ENCODE measurements around the gene CIPC.

Gene CIPC

DNA sequence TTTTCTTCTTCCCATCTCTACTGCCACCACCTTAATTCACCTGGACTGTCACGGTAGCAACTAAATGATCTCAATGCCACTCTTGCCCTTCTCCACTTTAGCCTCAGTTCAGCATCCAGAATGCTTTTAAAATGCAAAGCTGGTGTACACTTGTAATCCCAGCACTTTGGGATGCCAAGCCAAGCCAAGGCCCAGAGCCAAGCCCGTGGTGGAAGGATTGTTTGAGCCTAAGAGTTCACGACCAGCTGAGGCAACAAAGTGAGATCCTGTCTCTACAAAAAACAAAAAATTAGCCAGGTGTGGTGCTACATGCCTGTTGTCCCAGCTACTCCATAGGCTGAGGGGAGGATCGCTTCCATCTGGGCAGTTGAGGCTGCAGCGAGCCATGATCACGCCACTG is 5.9 kb downstream of the CIPC start:
- no peak for DNase-seq (ENCODE audit: low spot score)

DNA sequence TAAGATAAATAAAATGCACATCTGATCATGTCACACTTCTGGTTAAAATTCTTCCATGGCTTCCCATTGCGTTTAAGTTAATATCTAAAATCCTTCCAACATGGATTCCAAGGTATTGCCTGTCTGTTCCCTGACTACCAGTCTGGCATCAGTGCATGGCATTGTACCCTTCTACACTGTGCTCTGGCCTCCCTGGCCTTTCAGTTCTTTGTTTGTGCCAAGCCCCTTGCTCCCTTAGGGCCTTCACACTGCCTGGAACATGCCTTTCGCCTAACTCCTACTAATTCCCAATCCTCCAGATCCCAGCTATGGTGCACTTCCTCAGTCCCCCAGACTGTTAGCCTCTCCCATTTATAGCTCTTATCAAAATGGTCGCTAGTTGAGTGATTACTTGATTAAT is 6.3 kb downstream of the CIPC start:
- no peak for DNase-seq (ENCODE audit: low spot score)

- no peak for DNase-seq (ENCODE audit: low spot score)
Observed at GRCh38 chr14:77105145-77105939, 7.3 kb downstream of the CIPC start.

DNA sequence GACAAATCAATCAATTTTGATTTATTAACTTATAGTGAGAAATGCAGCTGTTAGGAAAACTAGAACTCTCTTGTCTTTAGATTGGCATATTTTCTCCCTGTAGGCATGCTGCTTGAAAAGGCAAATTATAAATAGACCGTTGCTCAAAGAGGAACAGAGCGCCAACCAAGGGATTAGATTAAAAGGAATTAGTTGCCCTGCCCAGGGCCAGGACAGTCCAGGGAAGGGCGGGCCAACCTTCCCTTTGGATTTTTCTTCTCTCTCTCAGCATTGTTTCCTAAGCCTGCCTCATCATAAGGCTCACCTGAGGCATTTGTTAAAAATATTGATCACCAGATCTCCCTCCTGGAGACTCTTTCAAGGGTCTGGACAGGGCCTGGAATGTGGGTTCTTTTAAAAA is 8.6 kb downstream of the CIPC start:
- DNase-seq (ENCODE audit: low spot score), result no peak

DNA sequence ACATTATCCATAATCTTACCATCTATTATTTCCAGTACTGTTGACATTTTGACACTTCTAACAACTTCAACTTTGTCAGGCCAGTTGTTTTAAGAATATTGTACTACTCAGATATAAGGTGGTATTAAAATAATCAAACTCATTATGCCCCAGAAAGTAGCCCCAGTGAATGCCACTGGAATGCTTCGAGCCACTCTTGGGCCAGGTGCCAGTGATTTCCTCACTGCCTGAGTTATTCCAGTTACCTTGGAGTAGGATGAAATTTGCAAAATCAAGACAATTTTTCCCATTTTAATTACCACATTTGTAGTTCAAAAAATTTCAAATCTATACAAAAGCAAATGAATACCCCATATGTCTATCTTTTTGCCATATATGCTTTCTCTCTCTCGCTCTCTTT is 9.2 kb downstream of the CIPC start:
- DNase-seq (ENCODE audit: low spot score), result no peak

- no peak for DNase-seq (ENCODE audit: low spot score)
Observed at GRCh38 chr14:77108753-77109152, 10.7 kb downstream of the CIPC start.

DNA sequence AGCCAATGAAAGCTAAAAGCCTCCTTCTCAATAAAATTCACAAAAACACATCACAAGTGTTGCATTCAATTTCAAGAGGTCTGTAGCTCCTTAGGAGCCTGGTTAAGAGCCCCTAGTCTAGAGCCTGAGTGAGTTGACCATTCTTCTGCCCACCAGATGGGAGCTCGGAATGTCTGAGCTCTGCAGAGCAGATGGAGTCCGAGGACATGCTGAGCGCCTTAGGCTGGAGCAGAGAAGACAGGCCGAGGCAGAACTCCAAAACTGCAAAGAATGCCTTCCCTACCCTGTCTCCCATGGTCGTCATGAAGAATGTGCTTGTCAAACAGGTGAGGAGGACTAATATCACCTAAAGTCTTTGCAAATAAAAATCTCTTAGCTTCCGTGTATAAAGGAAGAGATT is 11.6 kb downstream of the CIPC start:
- no peak for DNase-seq (ENCODE audit: low spot score)

GRCh38 chr14:77110286-77110685 is 12.2 kb downstream of the CIPC start:
- no peak for DNase-seq (ENCODE audit: low spot score)

- no peak for DNase-seq (ENCODE audit: low spot score)
Observed at GRCh38 chr14:77111021-77111420, 13.0 kb downstream of the CIPC start.

GRCh38 chr14:77113644-77114043 is 15.6 kb downstream of the CIPC start:
- DNase-seq (ENCODE audit: low spot score), result no peak

- no peak for DNase-seq (ENCODE audit: low spot score)
Observed at GRCh38 chr14:77114609-77115008, 16.6 kb downstream of the CIPC start.

- no peak for DNase-seq (ENCODE audit: low spot score)
Observed at GRCh38 chr14:77116172-77116817, 18.2 kb downstream of the CIPC start.

DNA sequence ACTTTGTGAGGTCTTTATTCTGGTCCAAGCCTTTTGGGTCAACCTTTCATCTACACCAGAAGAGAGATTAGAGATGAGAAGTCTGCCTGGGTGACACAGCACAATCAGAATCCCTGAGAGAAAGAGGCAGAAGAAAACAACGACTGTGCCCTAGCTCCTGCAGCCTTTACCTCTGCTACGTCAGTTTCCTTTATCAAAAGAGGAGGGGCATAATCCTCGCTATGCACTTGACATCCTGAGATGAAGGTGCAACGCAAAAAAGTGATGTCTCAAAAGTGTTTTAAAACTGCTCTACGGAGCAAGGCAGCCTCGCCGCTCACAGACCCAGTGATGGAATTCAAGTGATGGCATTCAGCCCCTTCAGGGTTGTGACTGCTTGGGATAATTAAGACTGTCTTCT is 21.8 kb downstream of the CIPC start:
- no peak for DNase-seq (ENCODE audit: low spot score)

DNA sequence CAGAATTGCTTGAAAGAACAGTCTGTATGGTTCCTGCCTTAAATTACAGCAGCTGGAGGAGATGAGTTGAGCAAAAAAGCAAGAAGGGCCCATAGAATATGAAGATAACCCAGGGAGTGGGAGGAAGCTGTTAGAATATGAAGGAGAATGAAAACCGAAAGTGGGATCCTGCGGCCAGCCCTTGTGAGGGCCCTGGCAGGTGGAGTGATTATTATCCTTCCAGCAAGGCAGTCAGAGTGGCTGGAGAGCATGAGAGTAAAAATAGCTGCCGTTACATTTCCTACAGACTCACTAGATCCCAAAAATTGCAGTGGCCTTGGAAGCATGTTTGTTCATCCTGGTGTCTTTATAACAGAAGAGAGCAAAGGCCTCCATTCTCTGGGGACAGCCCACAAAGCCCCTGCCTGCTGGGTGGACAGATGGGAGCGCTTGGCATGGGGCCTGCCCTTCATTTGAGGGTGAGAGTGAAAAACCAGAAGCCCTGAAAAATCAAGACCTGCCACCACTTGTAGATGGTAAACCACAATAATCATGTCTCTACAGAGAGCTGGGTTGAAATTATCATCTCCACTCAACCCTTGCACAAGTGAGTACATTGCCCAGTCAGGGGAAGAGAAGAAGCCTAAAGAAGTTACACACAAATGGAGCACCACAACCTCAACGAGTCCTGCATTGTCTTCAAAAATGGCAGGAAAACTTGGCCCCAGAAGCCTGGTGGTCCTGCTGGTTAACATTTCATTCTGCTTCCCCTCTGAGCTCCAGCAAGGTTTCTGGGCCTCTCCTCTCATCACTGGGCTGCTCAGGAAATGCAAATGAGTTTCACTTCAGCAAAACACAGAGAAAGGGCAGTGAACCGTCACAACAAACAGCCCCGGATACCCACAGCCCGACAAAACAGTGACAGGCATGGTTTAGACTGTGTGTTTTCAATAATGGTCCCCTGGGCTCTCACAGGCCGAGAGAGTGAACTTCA is 23.0 kb downstream of the CIPC start:
- peak; percentile 37 for DNase-seq (ENCODE audit: low spot score)

- no peak for DNase-seq (ENCODE audit: low spot score)
Observed at GRCh38 chr14:77122526-77123125, 24.6 kb downstream of the CIPC start.

DNA sequence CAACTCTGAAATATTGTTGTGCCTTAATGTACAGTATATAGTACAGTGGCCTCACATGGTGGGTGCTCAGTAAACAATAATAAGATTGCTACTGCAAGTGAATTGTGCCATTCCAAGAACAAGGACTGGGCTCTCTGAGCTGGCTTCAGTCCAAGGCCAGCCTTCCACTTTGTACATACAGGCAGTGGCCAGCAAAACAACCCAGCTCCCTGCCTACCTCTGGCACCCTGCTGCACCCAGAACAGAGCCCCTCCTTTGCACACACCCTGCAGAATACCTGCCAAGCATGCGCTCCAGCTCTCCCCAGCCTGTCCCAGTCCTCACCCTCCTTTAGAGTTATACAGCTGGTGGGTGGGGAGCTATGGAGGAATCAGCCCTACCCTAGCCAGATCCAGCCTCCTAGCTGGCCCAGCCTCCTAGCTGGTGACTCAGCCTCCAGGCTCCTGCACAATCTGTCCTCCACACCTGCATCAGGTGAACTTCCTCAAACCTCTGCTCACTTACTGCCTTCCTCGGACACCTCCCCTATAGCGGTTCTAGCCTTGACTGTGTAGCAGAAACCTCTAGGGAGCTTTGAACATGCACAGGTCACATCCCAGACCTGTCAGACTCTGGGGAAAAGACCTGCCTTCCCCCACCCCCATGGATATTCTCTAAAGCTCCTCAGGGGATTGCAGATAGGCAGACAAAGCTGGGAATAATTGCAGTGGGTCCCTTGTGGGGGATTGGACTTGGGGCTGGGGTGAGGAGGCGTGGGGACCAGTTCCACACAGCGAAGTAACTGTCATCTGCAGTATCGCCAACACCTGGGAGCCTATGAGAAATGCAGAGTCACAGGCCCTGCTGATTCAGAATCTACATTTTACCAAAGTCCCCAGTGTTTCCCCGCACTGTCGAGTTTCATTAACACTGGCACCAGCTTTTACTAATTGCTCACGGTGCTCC is 25.6 kb downstream of the CIPC start:
- DNase-seq (ENCODE audit: low spot score), result no peak

- DNase-seq (ENCODE audit: low spot score), result peak; percentile 49
Observed at GRCh38 chr14:77124345-77125280, 26.6 kb downstream of the CIPC start.

- no peak for DNase-seq (ENCODE audit: low spot score)
Observed at GRCh38 chr14:77125281-77125801, 27.3 kb downstream of the CIPC start.

DNA sequence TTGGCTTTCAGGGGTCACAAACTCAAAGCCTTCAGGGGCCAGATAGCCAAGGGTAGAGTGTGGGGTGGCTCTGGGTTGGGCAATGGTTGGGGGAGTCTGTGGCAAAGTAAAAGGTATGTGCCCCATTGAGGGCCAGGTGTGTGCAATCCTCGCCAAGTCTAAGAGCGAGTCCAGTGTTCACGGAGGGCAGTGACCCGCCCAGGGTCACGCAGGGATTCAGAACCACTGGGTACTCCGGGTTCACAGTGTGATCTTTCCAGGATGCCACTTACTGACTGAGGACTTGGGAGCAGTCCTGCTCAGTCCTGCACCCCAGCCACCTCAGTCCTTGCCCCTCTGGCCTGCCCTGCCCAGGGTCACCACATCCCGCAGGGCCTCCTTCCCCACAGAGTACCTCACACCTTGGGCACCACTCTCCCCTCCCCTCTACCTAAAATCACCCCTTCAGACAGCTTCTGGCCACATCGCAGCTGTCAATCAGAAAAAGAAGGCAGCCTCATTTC is 27.8 kb downstream of the CIPC start:
- no peak for DNase-seq (ENCODE audit: low spot score)

All from CD4-positive, alpha-beta T cell treated with Interleukin-15 for 4 hours (primary cell).